Left cardiac atrium (tissue), 4 donors: Measurements from ENCODE around the gene SLC16A8. TPM values are rescaled to one million over a fixed set of nuclear protein-coding genes. Genes with fewer than 3 reads are reported as not detected.

Experiments
- ATAC-seq, 2 donors: fragments of 200-7000 bp; cut with Tn5 transposase; one replicate each; pipeline ENCODE4 v1.9.1; 2020; ENCODE audit warnings: mild to moderate bottlenecking in 2 of 2, moderate library complexity in 2 of 2
- DNase-seq: peaks from one replicate; pipeline ENCODE4 v3.0.0-alpha.2; 2020
- intact Hi-C, 2 donors: fragments of 100-400 bp; cut with DNase I; formaldehyde crosslinking; loops; one replicate each; pipeline versions ENCODE4 v1.14.1 to v1.15.1; 2022 to 2023
- total RNA-seq, 2 donors: library from RNA; stranded (reverse); fragmentation: NEBNext Ultra II Directional; extraction: Animal tissue kit (Norgen Biotek cat#: 25700); gene quantifications; one replicate each; pipeline ENCODE4 v1.2.1, GENCODE V29; 2021
- donor health status: DM: no; HTN: yes; CAD: no.
- donor health status: DM: no; HTN: yes; CAD: no; lungs with severe emphysema.
- donor health status: DM: yes; HTN: yes; CAD: no.
- donor health status: Dilated cardiomyopathy.

SLC16A8 gene
- total RNA-seq, 2 donors from 2014 or later = 0.27 TPM; not detected in 1

DNA sequence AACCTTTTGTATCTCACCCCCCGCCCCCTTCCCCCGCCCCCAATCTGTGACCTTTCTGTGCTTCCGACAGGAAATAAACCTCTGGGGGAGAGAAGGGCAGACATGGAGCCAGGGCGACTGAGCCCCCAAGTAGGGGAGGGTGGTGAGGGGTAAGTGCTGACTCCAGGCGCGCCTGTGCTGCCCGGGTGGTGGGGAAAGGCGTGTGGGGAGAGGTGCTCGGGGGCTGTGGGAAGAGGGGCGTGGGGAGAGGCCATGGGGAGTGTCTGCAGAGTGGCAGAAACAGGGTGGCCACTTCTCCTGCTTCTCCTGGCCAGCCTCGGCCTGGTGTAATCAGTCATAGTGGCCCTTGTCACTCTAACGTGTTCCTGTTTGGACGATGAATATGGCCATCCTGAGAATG lies 8.0 kb downstream of the SLC16A8 start:
- no peak for ATAC-seq
- DNase-seq = peak; percentile 11
- intact Hi-C loops = no loop called here

DNA sequence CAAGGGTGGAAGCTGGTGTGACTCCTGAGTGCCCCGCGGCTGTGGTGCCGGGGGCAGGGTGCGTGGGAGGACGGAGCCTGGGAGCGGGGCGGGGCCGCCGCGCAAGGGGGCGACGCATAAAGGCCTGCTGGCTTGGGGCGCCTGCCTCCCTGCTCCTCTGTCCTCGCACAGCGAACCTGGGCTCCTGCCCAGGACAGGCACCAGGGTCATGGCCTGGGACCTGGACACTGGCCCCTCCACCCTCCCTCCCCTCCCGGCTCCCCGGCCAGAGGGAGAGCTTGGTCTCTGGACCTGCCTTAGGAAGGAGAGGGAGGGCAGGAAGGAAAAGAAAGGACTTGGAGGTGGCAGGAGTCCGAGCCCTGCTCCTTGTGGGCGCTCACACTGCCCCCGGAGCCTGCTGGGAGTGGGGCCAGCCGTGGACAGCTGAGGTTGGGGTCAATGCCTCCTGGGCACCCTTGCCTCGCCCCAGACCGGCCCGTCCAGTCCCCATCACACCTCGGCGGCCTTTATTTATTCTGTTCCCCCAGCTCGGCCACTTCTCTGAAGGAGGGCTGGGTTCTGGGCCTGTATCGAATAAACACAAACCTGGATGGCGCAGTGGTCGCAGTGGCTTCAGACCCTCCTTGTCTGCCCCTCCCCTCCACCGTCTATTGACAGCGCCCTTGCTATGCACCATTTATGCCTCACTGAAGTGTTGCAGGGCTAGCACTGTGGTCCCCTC lies 8.7 kb downstream of the SLC16A8 start:
- intact Hi-C loops = no loop called here
- peak; percentile 7 for DNase-seq
- no peak for ATAC-seq

DNA sequence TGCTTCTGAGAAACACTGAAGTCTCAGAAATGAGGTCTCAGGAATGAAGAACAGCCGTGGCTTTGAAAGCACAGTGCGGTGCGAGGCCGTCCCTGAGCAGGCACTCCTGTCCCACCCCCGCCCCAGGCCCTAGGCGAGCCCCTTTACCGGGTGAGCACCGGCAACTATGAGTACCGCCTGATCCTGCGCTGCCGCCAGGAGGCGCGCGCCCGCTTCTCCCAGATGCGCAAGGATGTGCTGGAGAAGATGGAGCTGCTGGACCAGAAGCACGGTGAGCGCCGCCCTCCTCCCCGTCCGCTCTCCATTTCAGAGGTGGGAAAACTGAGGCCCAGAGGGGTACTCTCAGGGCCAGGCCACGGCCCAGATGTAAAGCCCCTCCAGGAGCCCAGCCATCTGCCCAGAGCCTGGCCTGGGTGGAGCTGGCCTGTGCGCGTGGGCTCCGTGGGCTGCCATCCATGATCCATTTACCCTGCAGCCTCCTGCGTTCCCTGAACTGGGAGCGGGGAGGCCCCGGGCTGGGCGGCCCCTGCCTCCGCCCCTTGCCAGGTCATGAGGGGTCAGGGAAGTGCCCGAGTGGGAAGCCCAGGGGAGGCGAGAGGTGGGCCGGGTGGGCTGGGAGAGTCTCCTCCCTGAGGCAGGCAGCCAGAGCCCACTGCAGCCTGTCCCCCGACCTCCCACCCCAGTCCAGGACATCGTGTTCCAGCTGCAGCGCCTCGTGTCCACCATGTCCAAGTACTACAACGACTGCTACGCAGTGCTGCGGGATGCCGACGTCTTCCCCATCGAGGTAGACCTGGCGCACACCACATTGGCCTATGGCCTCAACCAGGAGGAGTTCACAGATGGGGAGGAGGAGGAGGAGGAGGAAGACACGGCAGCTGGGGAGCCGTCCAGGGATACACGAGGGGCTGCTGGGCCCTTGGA lies 9.5 kb downstream of the SLC16A8 start:
- intact Hi-C loops = no loop called here
- ATAC-seq = no peak
- peak; percentile 24 for DNase-seq

DNA sequence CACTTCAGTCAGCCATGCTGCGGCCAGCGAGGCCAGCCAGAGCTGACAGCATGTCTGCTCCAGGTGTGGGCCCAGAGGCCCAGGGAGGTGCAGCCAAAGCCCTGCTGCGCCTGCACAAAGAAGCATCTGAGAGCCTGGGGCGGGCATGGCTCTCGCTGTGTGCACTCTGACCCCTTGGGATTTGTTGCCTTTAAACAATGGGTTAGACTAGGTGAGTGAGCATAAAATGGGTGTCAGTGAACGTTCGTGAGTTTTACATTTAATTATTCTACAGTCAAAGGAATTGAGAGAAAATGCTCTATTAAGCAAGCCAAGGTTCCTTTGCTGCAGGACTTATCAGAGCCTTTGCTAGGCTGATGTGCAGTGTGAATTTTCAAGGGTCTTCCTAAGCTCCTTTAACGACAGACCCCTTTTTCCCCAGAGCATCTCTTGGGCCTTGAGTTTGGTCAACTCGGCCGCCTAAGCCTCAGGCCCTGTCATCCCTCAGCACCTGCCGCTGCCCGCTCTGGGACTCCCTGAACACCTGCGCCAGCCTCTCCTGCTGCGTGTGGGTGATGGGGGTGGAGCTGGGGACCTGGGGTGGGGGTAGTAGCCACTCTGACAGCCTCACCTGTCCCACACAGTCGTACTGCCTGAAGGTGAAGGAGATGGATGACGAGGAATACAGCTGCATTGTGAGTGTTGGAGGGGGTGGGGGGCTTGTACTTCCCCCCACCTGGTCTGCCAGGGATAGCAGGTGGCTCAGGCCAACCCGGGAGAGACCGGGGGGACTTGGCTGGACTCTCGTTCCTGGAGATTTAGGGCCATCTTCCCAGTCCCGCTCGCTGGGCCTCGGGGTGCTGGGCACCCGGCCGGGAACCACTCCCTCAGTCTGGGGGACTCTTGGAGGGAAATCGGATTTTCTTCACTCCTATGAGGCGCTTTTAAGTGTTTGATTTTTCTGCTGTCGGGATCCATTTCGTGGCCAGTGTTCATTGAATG lies 10.5 kb downstream of the SLC16A8 start:
- no peak for DNase-seq
- ATAC-seq = no peak
- intact Hi-C loops = no loop called here

DNA sequence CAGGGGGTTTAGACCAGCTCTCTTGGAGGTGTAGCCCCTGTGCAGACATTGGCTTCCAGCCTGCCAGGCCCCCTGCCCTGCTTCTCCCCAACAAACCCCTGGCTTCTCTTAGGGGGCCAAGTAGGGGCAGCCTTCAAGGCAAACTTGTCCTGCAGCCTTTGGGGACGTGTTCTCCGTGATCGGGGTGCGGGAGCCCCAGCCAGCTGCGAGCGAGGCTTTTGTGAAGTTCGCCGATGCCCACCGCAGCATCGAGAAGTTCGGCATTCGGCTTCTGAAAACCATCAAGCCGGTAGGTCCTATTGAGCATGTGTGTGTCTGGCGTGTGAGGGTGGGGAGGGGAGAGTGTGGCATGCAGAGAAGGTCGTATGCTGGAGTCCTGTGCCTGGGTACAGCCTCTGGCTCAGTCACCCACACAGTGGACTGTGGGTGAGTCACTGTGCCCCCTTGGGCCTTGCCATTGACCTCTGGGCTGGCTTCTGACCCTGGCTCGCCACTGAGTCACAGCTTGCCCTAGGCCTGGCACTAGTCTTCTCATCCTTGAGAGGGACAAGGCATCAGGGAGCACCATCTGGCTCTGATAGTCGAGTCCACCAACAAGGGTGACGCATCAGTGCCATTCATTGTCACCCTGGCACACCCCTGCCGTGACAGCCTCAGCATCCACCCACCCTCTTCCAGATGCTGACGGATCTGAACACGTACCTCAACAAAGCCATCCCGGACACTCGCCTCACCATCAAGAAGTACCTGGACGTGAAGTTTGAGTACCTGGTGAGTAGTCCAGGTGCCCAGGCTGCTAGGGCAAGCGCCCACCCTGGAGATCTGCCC lies 11.4 kb downstream of the SLC16A8 start:
- intact Hi-C loops = no loop called here
- ATAC-seq (no peak), DNase-seq (peak; percentile 18)

DNA sequence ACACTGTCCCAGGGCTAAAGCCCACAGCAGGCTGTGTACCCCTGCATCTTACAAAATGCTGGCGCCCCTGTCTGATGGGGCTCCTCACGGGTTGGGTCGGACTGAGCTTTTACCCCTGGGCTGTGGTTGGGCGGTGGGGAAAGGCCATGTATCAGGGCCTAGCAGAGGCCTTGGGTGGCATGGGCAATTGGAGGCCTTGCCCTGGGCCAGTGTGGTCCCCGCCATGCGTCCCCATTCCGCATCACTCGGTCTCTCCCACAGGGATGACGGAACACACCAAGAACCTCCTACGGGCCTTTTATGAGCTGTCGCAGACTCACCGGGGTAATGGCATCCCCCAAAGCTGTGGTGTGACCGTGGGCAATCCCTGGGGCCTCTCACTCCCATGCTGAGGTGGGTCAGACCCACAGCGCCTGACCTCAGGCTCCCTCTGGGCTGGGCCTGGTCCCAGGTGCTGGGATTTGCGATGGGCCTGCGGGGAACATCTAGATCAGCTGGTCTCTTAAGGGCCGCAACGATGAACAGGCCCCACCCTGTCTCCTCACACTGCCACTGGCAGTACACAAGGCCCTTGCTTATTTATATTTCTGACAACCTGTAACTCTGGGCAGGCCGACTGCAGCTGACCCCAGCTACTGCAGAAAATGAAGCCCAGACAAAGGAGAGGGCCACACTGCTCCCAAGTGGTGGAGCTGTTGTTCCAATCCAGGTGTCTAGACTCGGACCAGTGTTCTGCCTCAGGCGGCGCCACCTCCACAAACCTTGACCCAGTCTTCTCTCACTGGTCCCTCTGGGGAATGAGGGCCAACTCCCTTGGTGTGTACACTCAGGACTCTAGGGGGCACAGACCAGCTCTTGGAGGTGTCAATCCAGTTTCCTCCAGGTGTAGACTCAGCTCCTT lies 12.3 kb downstream of the SLC16A8 start:
- DNase-seq = peak; percentile 13

DNA sequence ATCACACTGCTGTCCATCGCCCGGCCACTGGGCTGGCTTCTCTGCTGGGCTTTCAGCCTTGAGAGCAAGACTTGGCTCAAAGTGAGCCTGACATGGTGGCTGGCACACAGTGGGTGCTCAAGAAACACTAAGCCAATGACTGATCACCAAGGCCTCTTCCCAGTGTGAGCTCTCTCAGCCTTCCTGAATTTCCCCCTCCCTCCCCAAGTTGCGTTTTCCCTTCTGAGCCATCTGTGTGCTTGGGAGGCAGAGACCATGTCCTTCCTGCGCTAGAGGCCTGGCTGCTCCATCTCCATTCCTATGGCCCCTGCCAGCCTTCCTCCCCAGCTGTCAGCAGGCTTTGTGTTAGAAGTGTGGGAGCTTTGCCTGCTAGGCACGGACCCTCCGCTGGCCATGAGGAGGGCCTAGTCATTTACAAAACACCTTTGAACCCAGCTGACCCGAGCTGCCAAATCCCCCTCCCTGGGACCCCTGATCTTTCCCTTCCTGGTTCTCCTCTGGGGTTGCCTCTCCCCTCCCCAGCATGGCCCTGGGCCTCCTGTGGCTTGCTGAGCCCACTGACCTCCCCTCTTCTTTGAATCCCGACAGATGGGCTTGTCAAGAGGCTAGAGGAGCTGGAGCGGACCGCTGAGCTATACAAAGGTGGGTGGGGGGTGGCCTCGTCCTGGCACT lies 13.6 kb downstream of the SLC16A8 start:
- peak; percentile 15 for DNase-seq
- ATAC-seq = no peak
- intact Hi-C loops = no loop called here

More for the DNA sequence above, 12.3 kb downstream of the SLC16A8 start:
- intact Hi-C loops = no loop called here
- no peak for ATAC-seq

DNA sequence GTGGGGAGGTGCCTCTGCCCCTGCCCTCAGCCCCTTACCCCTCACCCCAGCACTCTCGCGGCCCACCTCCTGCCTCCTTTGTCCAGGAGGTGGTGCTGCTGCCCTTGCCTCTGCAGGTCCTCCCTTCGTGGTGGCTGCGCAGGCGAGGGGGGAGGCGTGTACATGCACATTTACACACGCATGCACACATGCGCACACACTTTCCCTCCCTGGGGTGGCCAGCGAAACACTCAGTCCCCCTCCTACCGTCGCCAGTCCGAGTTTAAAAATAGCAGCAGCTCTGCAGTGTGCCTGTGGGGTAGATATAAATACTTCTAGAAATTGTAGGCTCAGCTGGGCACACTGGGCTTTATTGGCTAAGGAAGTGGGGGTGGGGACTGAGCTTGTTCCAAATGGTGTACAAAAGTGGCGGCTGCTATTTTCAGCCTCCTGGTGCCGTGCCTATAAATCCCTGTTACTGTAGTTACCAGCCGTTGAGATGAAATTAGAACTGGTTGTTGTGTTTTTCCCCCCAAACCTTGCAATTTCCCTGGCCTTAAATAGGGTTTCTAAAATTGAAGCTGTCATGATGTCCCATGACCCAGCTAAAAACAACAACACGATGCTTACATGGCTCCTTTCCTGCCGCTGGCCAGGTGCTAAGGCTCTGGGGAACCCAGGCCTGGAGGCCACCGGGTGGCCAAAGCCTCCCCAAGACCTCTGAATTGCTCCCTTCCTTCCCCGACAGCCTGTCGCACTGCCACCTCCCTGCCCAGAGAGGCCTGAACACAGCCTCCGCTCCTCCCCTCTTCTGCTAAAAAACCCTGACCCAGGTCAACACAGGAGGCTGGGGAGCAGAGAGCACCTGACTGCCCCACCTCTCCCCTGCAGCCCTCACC lies 14.4 kb downstream of the SLC16A8 start:
- ATAC-seq (peak; percentile 71 to 78), DNase-seq (peak; percentile 71)
- intact Hi-C loops = loop anchor here in 1 of 2 donors (5.0 kb wide), 1 partner anchor 503 kb away; the partner anchor contains the start of gene DMC1

DNA sequence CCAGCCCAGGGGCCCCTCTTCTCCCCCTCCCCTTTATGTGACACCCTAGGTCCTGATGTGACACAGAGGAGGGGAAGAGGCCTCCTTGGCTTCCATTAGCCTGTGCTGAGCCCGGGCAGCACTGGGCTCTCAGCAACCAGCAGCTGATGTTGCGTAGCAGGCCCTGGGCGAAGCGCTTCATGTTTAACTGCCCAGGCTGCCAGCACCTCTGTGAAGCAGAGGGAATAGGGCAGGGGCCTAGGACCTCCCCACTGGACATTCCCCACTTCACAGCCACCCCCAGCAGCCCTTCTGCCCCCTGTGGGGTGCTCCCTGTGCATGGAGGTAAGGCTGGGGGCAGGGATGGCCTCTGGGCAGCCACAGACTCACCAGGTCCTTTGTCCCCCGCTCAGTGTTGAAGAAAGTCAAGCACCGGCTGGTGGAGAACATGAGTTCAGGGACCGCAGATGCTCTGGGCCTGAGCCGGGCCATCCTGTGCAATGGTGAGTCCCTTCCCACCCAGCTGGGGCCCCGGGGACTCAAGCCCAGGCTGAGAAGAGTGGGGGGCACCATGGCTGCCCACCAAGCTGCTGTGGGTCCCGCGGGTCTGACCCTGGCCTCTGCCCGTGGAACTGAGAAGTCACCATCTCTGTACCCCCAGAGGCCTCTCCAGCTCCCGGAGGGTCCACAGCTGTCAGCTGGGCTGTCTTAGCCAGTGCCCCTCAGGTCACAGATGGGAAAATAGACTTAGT lies 15.2 kb downstream of the SLC16A8 start:
- DNase-seq = peak; percentile 12
- intact Hi-C loops = loop anchor here in 1 of 2 donors (5.0 kb wide), 1 partner anchor 503 kb away; the partner anchor contains the start of gene DMC1
- peak in 1 of 2 donors; percentile 27 for ATAC-seq

DNA sequence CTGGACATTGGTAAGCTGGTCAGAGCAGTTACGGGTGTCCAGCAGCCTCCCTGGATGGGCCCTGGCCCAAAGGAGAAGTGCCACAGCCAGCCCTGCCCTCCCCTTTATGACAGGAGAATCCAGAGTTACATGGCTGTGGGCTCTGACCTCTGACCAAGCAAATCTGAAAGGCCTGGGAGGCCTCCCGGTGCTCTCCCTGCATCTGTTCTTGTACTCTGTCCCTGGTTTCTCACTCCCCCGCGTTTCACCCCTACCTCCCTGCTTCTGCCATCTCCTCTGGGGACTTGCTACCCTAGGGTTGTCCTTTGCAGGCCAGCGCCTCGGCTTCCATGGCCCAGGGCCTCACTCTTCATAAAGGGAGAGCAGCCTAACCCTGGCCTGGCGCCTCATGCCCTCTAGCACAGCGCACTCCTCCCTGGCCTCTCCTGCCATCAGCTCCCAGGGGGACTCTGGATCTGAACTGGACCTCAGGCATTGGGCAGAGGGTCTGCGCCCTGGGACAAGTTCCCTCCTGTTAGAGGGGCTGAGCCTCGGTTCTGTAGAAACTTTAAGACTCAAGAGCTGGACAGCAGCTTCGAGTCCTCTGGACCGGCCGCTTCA lies 16.1 kb downstream of the SLC16A8 start:
- ATAC-seq = peak in 1 of 2 donors; percentile 16
- peak; percentile 18 for DNase-seq
- intact Hi-C loops = loop anchor here in 1 of 2 donors (5.0 kb wide), 1 partner anchor 504 kb away; the partner anchor contains the start of gene DMC1

DNA sequence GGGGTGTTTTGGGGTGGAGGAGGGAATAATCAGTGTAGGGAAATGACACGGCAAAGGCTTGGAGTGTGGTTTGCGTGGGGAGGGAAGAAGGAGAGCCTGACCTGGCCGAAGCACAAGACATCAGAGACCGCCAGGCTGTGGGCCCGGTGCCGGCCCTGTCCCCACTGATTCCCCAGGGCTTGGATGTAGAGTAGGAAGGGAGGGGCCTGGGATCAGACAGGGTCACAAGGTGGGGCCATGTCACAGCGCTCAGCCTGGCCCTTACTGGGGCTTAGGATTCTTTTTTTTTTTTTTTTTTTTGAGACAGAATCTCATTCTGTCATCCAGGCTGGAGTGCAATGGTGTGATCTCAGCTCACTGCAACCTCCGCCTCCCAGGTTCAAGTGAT lies 17.0 kb downstream of the SLC16A8 start:
- intact Hi-C loops = loop anchor here in 1 of 2 donors (5.0 kb wide), 1 partner anchor 505 kb away; the partner anchor contains the start of gene DMC1
- ATAC-seq = peak; percentile 4 to 21
- DNase-seq = peak; percentile 24

DNA sequence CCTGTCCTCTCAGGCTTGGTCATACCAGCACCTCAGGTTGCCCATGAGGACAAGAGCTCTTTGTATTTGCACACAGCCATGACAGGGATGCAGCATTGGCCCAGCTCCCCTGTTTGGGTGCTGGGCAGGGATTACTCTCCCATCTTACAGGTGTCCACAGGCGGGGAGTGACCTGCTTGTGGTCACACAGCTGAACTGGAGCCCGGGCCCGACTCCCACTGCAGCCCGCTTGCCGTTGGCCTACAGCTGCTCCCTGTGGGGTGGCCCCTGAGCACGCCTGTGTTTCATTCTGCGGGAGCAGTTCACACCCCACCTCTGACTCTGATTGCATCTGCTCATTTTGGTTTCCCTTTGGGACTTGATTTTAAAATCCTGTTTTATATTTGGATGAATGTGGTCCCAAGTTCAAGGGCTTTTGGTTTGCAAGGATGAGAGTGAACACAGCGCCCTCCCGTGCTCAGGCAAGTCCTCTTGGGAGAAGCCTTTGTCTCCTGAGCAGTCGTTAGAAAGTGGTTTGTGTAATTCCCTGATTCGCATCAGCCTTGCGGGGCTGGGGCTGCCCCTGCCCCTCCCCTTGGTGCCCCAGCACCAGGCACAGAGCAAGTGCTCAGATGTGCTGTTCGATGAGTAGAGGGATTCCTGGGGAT lies 17.5 kb downstream of the SLC16A8 start:
- ATAC-seq (no peak), DNase-seq (peak; percentile 20)
- intact Hi-C loops = loop anchor here in 1 of 2 donors (5.0 kb wide), 1 partner anchor 506 kb away; the partner anchor contains the start of gene DMC1

DNA sequence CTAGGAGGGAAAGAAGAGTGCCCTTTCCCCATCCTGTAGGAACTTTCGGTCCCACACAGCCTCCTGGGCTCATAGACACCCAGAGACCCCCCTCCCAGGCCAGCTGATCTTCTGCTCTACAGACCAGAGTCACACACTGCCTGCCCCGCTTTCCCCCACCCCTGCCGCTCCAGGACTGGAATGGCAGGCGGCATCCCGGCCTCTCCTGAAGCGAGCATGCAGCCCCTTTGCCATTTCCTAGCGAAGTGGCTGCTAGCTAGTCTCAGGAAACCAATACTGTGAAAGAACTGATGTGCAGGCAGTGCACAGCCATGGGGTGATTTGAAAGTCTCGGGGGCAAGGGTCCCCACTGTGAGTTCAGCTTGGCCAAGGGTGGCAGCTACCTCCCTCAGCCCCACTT lies 18.4 kb downstream of the SLC16A8 start:
- ATAC-seq (no peak), DNase-seq (peak; percentile 12)
- intact Hi-C loops = loop anchor here in 1 of 2 donors (5.0 kb wide), 1 partner anchor 507 kb away; the partner anchor contains the start of gene DMC1

DNA sequence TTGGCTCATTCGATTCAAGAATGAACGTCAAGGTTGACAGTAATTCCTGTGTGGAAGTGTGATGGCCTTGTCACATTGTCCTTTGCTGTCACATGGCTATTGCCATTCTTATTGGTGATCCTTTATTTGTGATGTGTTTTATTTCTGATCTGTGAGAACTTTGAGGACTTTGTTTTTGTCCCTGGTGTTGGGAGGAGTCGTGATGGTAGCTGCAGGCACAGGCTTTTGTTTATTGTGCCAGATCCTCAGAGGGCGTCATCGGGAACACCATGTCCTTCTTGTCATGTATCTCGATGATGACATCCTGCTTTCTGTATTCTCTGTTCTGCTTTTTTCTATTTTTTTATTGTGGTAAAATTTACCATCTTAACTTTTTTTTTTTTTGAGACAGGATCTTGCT lies 21.2 kb downstream of the SLC16A8 start:
- intact Hi-C loops = no loop called here
- DNase-seq (peak; percentile 47), ATAC-seq (peak in 1 of 2 donors; percentile 32)
